ENCODE measurements around the gene GHRHR. TPM values are rescaled to one million over a fixed set of nuclear protein-coding genes. Genes with fewer than 3 reads are reported as not detected.

Gene GHRHR
- total and polyA plus RNA-seq, 2 of the 4 experiments (the other 2 are of a cell fraction) = not detected

DNA sequence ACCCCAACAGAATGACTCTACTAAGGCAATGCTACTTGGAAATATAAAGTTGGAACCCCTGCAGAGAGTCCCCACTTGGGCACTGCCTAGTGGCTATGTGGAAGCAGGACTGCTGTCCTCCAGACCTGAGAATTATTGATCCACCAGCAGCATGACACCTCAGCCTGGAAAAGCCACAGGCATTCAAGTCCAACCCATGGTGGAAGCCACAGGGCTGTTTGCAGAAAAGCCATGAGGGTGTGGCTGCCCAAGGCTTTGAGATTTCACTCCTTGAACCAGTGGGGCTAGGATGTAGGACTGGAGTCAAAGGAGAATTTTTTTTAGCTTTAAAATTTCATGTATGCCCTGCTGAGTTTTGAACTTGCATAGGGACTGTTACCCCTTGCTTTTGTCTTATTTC is 13.6 kb upstream of the GHRHR start:
- H4K8ac ChIP-seq (ENCODE audit: low read depth in 2 of 2, low read length in 2 of 2) = no peak overlapping the region
- no peaks in the 10 kb centered on the region for H3K9me1 ChIP-seq (ENCODE audit: insufficient read depth, low read length)
- DNase-seq (no peak), ATAC-seq (ENCODE audit: low read depth) (no peak)
- no peak overlapping the region for H2BK20ac ChIP-seq (ENCODE audit: low read depth, low read length)
- no peak overlapping the region for H3K4ac ChIP-seq (ENCODE audit: low read depth, low read length)
- no peak overlapping the region for H3K14ac ChIP-seq (replicated peaks; ENCODE audit: low read depth, low read length)
- H4K5ac ChIP-seq (ENCODE audit: low read depth, low read length) = no peak overlapping the region
- no peak overlapping the region for H4K91ac ChIP-seq (ENCODE audit: insufficient read depth, low read depth, low read length)
- peaks cover 4% of the 10 kb centered on the region; the same call in 1 of the 2 replicates for H3K9me3 ChIP-seq (ENCODE audit: control insufficient read depth, insufficient read depth, low read length)
- no peak overlapping the region for H3K23ac ChIP-seq (ENCODE audit: low read depth, low read length)
- H3K4me1 ChIP-seq (ENCODE audit: control insufficient read depth, insufficient read depth, low read length) = no peaks in the 10 kb centered on the region
- H3K79me1 ChIP-seq (ENCODE audit: low read depth in 1 of 2, low read length in 2 of 2) = no peaks in the 10 kb centered on the region
- intact Hi-C loops (cut with micrococcal nuclease) (no loop called here), in situ Hi-C loops (cut with MboI; ENCODE audit: low sequenced_read_pairs) (no loop called here), dilution Hi-C loops (cut with HindIII; ENCODE audit: low sequenced_read_pairs, unreplicated experiment) (no loop called here)
- H2AK9ac ChIP-seq (replicated peaks; ENCODE audit: low read depth, low read length, poor library complexity) = no peak overlapping the region
- no peaks in the 10 kb centered on the region for H4K20me1 ChIP-seq (ENCODE audit: insufficient read depth, low read length)
- no peak overlapping the region for H2AFZ ChIP-seq (replicated peaks; ENCODE audit: low read length, poor library complexity)
- CTCF ChIA-PET = no interaction called here
- H3K36me3 ChIP-seq (ENCODE audit: control insufficient read depth, insufficient read depth, low read length) = no peaks in the 10 kb centered on the region
- BruUV-seq (replicated peaks) = no TSS peak
- POLR2A ChIA-PET (ENCODE audit: unreplicated experiment) = no interaction called here
- H3K4me2 ChIP-seq (ENCODE audit: low read depth, low read length) = no peak overlapping the region
- TF ChIP-seq ELK1 (IDR thresholded peaks at IDR 0.05; ENCODE audit: borderline replicate concordance, low read depth, low read length) (no peak), MAZ (IDR thresholded peaks at IDR 0.05; ENCODE audit: borderline replicate concordance, low read depth, low read length) (no peak), POLR2A (IDR thresholded peaks at IDR 0.05; ENCODE audit: low read depth, low read length) (no peak), CTCF (conservative IDR thresholded peaks at IDR 0.05; ENCODE audit: low read depth, low read length) (no peak), RFX5 (IDR thresholded peaks at IDR 0.05; ENCODE audit: low read depth, low read length) (no peak), CHD1 (IDR thresholded peaks at IDR 0.05; ENCODE audit: low read depth, low read length) (no peak), MXI1 (IDR thresholded peaks at IDR 0.05; ENCODE audit: borderline replicate concordance, low read depth, low read length) (no peak), BHLHE40 (IDR thresholded peaks at IDR 0.05; ENCODE audit: low read depth, low read length) (no peak), MAFK (IDR thresholded peaks at IDR 0.05; ENCODE audit: low read depth, low read length) (no peak), CEBPB (IDR thresholded peaks at IDR 0.05; ENCODE audit: low read depth, low read length) (no peak), SMC3 (IDR thresholded peaks at IDR 0.05; ENCODE audit: low read depth, low read length) (no peak), RAD21 (IDR thresholded peaks at IDR 0.05; ENCODE audit: low read length) (no peak), FOS (IDR thresholded peaks at IDR 0.05; ENCODE audit: low read depth, low read length) (no peak)
- H3K4me3 ChIP-seq (ENCODE audit: insufficient read depth, low read depth, low read length) = no peak overlapping the region
- H2BK120ac ChIP-seq (ENCODE audit: low read depth, low read length) = no peak overlapping the region
- peaks cover 14% of the 10 kb centered on the region for H3K27me3 ChIP-seq (ENCODE audit: control insufficient read depth, insufficient read depth, low read length)
- H2BK15ac ChIP-seq (ENCODE audit: low read depth, low read length) = no peak overlapping the region
- H2BK5ac ChIP-seq (ENCODE audit: low read depth, low read length, poor library complexity, severe bottlenecking) = no peak overlapping the region
- no peak overlapping the region for H2AK5ac ChIP-seq (ENCODE audit: low read depth, low read length)
- H3K9ac ChIP-seq (ENCODE audit: low read depth, low read length) = no peak overlapping the region
- no peak overlapping the region for H3K27ac ChIP-seq (ENCODE audit: insufficient read depth, low read length)
- H3K18ac ChIP-seq (ENCODE audit: low read depth, low read length) = no peak overlapping the region
- H3K56ac ChIP-seq (ENCODE audit: extremely low read depth, insufficient read depth, low read length) = no peak overlapping the region
